ENCODE data around the gene EPHA5. TPM values are rescaled to one million over a fixed set of nuclear protein-coding genes. Genes with fewer than 3 reads are reported as not detected.

The EPHA5 gene
- total and polyA plus RNA-seq, 7 donors, result 0.01 to 0.06 (median 0.01) TPM; not detected in 4

DNA sequence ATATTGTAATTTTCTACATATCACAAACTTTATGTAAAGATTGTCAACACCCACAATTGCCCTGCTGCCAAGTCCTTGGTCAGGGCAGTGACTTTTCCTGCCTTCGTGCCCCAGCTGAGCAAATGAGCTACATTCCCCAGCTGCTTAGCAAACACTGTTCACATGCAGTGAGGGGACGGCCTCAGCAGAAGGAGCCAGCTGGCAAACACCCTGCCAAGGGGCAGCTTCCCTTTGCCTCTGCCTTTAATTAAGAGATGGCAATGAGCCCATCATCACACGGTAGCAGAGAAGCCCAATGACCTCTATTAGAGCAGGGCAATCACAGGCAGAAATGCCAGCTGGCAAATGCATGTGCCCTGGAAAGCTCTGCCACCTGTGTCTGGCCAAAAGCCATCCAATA, 253.4 kb downstream of the EPHA5 start:
- no peak overlapping the region for H3K4me3 ChIP-seq
- 7 to 9% (median 7%) methylated on average over 3 of the region's 3 CpGs for WGBS, 3 donors
- H3K9me3 ChIP-seq, result no peaks in the 10 kb centered on the region
- no peak overlapping the region for H3K27ac ChIP-seq
- intact Hi-C loops (cut with DNase I), result no loop called here
- H3K36me3 ChIP-seq (ENCODE audit: insufficient read depth in 1 of 2, low read depth in 1 of 2), result no peaks in the 10 kb centered on the region
- TF ChIP-seq, protein P1, sequence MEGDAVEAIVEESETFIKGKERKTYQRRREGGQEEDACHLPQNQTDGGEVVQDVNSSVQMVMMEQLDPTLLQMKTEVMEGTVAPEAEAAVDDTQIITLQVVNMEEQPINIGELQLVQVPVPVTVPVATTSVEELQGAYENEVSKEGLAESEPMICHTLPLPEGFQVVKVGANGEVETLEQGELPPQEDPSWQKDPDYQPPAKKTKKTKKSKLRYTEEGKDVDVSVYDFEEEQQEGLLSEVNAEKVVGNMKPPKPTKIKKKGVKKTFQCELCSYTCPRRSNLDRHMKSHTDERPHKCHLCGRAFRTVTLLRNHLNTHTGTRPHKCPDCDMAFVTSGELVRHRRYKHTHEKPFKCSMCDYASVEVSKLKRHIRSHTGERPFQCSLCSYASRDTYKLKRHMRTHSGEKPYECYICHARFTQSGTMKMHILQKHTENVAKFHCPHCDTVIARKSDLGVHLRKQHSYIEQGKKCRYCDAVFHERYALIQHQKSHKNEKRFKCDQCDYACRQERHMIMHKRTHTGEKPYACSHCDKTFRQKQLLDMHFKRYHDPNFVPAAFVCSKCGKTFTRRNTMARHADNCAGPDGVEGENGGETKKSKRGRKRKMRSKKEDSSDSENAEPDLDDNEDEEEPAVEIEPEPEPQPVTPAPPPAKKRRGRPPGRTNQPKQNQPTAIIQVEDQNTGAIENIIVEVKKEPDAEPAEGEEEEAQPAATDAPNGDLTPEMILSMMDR (IDR thresholded peaks at IDR 0.05), result no peak
- no peaks in the 10 kb centered on the region for H3K4me1 ChIP-seq
- H3K27me3 ChIP-seq (ENCODE audit: insufficient read depth in 3 of 3, low read length in 2 of 3), result no peaks in the 10 kb centered on the region
- no peak for ATAC-seq
- DNase-seq, result no peak

DNA sequence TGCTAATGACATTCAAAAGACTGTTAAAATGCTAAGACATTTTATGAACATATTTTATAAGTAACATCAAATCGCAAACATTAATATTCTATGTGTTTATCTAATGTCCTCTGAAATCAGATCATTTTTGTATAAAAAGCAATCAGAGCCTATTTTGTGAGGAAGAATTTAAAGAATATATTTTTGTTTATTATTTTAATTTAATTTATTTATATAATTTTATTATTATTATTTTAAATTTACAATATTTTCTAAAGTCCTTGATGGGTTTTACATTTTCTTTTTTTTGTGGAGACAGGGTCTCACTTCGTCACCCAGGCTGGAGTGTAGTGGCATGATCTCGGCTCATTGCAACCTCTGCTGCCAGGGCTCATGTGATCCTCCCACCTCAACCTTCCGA, 262.8 kb downstream of the EPHA5 start:
- TF ChIP-seq, protein P1 (IDR thresholded peaks at IDR 0.05), result no peak

DNA sequence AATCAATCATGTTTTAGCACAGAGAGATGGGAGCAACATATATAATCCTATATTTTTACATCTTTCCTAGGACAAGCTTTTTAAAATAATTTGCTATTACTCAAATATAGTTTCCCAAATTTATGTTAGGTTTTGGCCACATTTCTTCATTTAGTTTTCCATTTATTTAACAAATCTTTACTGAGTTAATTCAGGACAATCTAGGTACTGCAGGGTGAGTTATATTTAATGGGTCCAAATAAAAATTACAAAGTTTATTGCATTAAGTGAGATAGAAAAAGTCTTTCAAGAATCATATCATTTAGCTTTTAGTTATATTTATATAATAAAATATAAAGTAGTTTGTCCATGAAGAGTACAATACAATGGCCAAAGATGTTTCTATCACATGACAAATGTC, 269.2 kb downstream of the EPHA5 start:
- Histone ChIP-seq H3K4me3 (no peak overlapping the region), H3K27ac (no peak overlapping the region), H3K36me3 (ENCODE audit: insufficient read depth in 1 of 2, low read depth in 1 of 2) (no peaks in the 10 kb centered on the region), H3K9me3 (no peaks in the 10 kb centered on the region), H3K27me3 (ENCODE audit: insufficient read depth in 3 of 3, low read length in 2 of 3) (no peaks in the 10 kb centered on the region), H3K4me1 (no peaks in the 10 kb centered on the region)
- intact Hi-C loops (cut with DNase I), result no loop called here
- DNase-seq, result no peak
- no peak for ATAC-seq
- TF ChIP-seq, protein P1 (IDR thresholded peaks at IDR 0.05), result no peak

More for the DNA sequence above, 262.8 kb downstream of the EPHA5 start:
- Histone ChIP-seq H3K9me3 (no peaks in the 10 kb centered on the region), H3K27ac (no peak overlapping the region), H3K4me3 (no peak overlapping the region), H3K27me3 (ENCODE audit: insufficient read depth in 3 of 3, low read length in 2 of 3) (no peaks in the 10 kb centered on the region), H3K36me3 (ENCODE audit: insufficient read depth in 1 of 2, low read depth in 1 of 2) (no peaks in the 10 kb centered on the region), H3K4me1 (no peaks in the 10 kb centered on the region)
- ATAC-seq, result no peak
- 93% methylated on average over 4 of the region's 4 CpGs for WGBS, 3 donors
- DNase-seq, result no peak
- intact Hi-C loops (cut with DNase I), result no loop called here

DNA sequence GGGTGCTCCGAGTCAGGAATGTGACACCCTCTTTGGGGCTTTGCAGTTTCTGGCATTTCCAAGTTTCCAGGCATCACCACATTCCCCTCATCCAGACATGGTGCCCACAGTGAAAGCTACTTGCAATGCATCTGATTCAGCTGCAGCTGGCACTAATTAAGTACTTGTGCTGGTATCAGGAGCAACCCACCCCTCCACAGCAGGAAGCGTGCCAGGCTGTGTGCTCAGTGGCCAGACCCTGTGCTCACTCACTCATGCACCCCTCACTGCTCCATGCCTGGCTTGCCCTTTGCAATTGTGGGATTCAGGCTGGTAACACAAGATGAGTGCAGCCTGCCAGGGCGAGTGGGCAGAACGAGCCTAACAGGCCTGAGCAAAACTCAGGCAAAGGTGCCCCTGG, 271.2 kb downstream of the EPHA5 start:
- intact Hi-C loops (cut with DNase I), result no loop called here
- DNase-seq (no peak), ATAC-seq (no peak)
- 54 to 69% (median 64%) methylated on average over 4 of the region's 4 CpGs for WGBS, 3 donors
- no peaks in the 10 kb centered on the region for H3K4me1 ChIP-seq
- peaks cover 4% of the 10 kb centered on the region for H3K9me3 ChIP-seq
- TF ChIP-seq, protein P1 (IDR thresholded peaks at IDR 0.05), result no peak
- no peak overlapping the region for H3K4me3 ChIP-seq
- no peaks in the 10 kb centered on the region for H3K27me3 ChIP-seq (ENCODE audit: insufficient read depth in 3 of 3, low read length in 2 of 3)
- no peak overlapping the region for H3K27ac ChIP-seq
- H3K36me3 ChIP-seq (ENCODE audit: insufficient read depth in 1 of 2, low read depth in 1 of 2), result no peaks in the 10 kb centered on the region

DNA sequence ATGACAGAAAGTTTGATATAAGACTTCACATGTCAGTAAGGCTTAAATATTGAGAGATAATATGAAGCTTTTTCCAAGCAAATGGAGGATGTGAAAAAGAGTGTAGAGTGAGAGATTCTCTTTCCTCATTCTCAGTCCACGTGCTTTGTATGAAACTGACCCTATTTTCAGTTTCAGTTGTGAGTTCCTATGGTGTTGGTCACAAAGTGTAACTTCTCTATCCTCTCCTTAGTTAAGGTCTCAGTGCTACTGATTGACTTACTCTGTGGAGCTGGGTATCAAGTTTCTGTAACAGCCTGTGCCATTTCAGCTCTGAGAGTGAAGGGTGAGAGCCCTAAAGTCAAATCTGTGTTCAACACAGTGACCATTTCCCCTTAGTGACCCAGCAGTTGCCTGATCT, 277.2 kb downstream of the EPHA5 start:
- Histone ChIP-seq H3K36me3 (ENCODE audit: insufficient read depth in 1 of 2, low read depth in 1 of 2) (no peaks in the 10 kb centered on the region), H3K4me1 (no peaks in the 10 kb centered on the region), H3K27me3 (ENCODE audit: insufficient read depth in 3 of 3, low read length in 2 of 3) (no peaks in the 10 kb centered on the region), H3K4me3 (no peak overlapping the region), H3K9me3 (peaks cover 6% of the 10 kb centered on the region), H3K27ac (no peak overlapping the region)
- intact Hi-C loops (cut with DNase I), result no loop called here
- TF ChIP-seq, protein P1 (IDR thresholded peaks at IDR 0.05), result no peak
- no peak for DNase-seq
- WGBS, 3 donors, result 32 to 44% (median 38%) methylated on average over 1 of the region's 1 CpG
- ATAC-seq, result no peak

Data from psoas muscle (tissue), 8 donors.